PC-3 (cell line): ENCODE data around the gene LEP. TPM values are rescaled to one million over a fixed set of nuclear protein-coding genes. Genes with fewer than 3 reads are reported as not detected.
"Not testable (repeated sequence)": the region's sequence is repeated elsewhere in the genome, so short reads cannot be mapped to it uniquely, and the experiment has no call there.

Experiments
- ATAC-seq: fragments of 200-7000 bp; cut with Tn5 transposase; 2 replicates; pipeline ENCODE4 v1.9.1; 2020; ENCODE audit warnings: mild to moderate bottlenecking, moderate library complexity
- BruUV-seq: library from RNA; stranded (reverse); fragments of 400-500 nt; replicated peaks from 2 replicates; lab custom pipeline; 2021; lab: Mats Ljungman, UMichigan
- CTCF ChIA-PET: fragments of 300-600 bp; sonication (Branson Sonifier 250); formaldehyde crosslinking; loops from one replicate; lab custom pipeline; 2022; ENCODE audit warnings: antibody characterized with exemption; lab: Charles Lee
- POLR2A ChIA-PET: fragments of 300-600 bp; sonication (Branson Sonifier 250); formaldehyde crosslinking; loops from one replicate; lab custom pipeline; 2022; ENCODE audit warnings: antibody characterized with exemption; ENCODE audit not compliant: unreplicated experiment; lab: Charles Lee
- DNase-seq: peaks from one replicate; pipeline ENCODE4 v3.0.0-alpha.2; 2015
- H2AFZ ChIP-seq: fragments of 300-600 bp; sonication (generic); 2 replicates; pipeline ENCODE4 v1.6.0; 2016; ENCODE audit warnings: antibody characterized with exemption, low read length
- H3F3A ChIP-seq: fragments of 300-600 bp; sonication (generic); one replicate; pipeline ENCODE4 v1.6.0; 2017; ENCODE audit warnings: antibody characterized with exemption, low read length, control low read depth, mild to moderate bottlenecking; ENCODE audit not compliant: unreplicated experiment
- H3K27ac ChIP-seq: fragments of 300-600 bp; sonication (generic); 2 replicates; pipeline ENCODE4 v1.5.1; 2016; ENCODE audit warnings: mild to moderate bottlenecking, low read length
- H3K27me3 ChIP-seq: fragments of 300-600 bp; sonication (generic); 2 replicates; pipeline ENCODE4 v1.6.1; 2016; ENCODE audit warnings: low read length, mixed read lengths
- H3K36me3 ChIP-seq: fragments of 300-600 bp; sonication (generic); 2 replicates; pipeline ENCODE4 v1.6.1; 2016; ENCODE audit warnings: low read depth, mixed run types, low read length, mixed read lengths
- H3K4me1 ChIP-seq: fragments of 300-600 bp; sonication (generic); 2 replicates; pipeline ENCODE4 v1.5.1; 2016; ENCODE audit warnings: low read length; ENCODE audit not compliant: insufficient read depth
- H3K4me2 ChIP-seq: fragments of 300-600 bp; sonication (generic); 2 replicates; pipeline ENCODE4 v1.6.0; 2016; ENCODE audit warnings: low read length
- H3K4me3 ChIP-seq: fragments of 300-600 bp; sonication (generic); 2 replicates; pipeline ENCODE4 v1.5.1; 2016; ENCODE audit warnings: mild to moderate bottlenecking, low read length, mixed read lengths
- H3K79me2 ChIP-seq: fragments of 300-600 bp; sonication (generic); 2 replicates; pipeline ENCODE4 v1.6.1; 2017; ENCODE audit warnings: low read length, mixed read lengths
- H3K9ac ChIP-seq: fragments of 300-600 bp; sonication (generic); 2 replicates; pipeline ENCODE4 v1.6.0; 2016; ENCODE audit warnings: mild to moderate bottlenecking, low read length
- H3K9me2 ChIP-seq: fragments of 300-600 bp; sonication (generic); replicated peaks from 2 replicates; pipeline ENCODE4 v1.6.1; 2016; ENCODE audit warnings: mixed run types, low read length, mixed read lengths
- H3K9me3 ChIP-seq: fragments of 300-600 bp; sonication (generic); 2 replicates; pipeline ENCODE4 v1.6.1; 2016; ENCODE audit warnings: low read length, mixed read lengths
- H4K20me1 ChIP-seq: fragments of 300-600 bp; sonication (generic); 2 replicates; pipeline ENCODE4 v1.6.1; 2016; ENCODE audit warnings: low read length, mixed read lengths
- EZH2 ChIP-seq: fragments of 300-600 bp; sonication (generic); IDR thresholded peaks from one replicate; pipeline ENCODE4 v1.6.1; 2017; ENCODE audit warnings: antibody characterized with exemption, mild to moderate bottlenecking, low read length; ENCODE audit not compliant: unreplicated experiment
- EZH2phosphoT487 ChIP-seq: fragments of 300-600 bp; sonication (generic); IDR thresholded peaks from 2 replicates; pipeline ENCODE4 v1.6.1; 2018; ENCODE audit warnings: mild to moderate bottlenecking, antibody characterized with exemption, low read length, borderline replicate concordance
- intact Hi-C: fragments of 100-400 bp; cut with micrococcal nuclease; formaldehyde crosslinking; loops from 2 replicates; pipeline ENCODE4 v1.9.0; 2023
- total RNA-seq: library from RNA; depleted of rRNA; stranded (reverse); fragments of >200 nt; gene quantifications from 2 replicates; pipeline ENCODE4 v1.2.3, GENCODE V29; 2014
- TF ChIP-seq, protein P1 (sequence below): fragments of 300-600 bp; sonication (generic); conservative IDR thresholded peaks from 2 replicates; pipeline ENCODE4 v1.5.1; 2017; ENCODE audit warnings: antibody characterized with exemption, low read depth, mild to moderate bottlenecking, low read length

The LEP gene
- total RNA-seq, 1 experiment from 2014 or later, result not detected

DNA sequence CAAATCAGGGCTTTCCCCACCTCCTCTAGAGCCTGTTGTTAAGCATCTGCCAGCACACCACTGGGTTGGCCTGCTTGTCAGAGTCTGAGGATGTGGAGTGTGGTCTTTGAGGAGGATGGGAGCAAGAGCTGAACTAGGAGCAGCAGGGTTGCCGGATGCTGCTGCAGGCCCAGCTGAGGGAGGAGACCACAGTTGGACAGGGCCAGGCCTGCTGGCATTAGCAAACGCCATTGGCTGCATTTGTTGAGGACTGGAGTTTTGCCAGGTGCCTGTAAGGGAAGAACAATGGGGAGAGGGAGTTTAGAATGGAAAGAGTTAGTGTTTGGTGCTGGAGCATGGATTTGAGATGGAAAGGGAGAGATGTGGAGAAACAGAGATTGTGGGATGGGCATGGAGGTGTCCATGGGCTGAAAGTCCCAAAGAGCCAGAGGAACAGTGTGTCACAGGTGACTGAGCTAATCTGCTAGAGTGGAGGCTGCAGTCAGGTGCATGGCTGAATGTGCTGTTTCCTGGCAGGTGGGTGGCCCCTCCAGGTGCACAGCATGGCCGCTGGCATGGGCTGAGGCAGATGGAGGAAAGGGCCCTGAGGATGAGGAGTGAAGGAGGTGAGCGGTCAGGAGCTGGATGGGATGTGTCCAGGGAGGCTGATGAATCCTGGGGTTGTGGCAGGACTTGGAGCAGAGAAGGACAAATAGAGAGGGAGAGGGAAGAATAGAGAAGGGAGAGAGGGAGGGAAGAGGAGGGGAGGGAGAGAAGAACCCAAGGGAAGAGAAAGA, 40.7 kb downstream of the LEP start:
- H2AFZ ChIP-seq, result no peak overlapping the region
- H3K9me3 ChIP-seq, result no peaks in the 10 kb centered on the region
- ChIA-PET CTCF (no interaction called here), POLR2A (no interaction called here)
- H3K4me2 ChIP-seq, result no peak overlapping the region
- H3K36me3 ChIP-seq, result no peaks in the 10 kb centered on the region
- no peaks in the 10 kb centered on the region for H4K20me1 ChIP-seq
- no peak overlapping the region for H3K9ac ChIP-seq
- BruUV-seq, result no TSS peak
- no peak overlapping the region for H3K27ac ChIP-seq
- intact Hi-C loops, result no loop called here
- H3K79me2 ChIP-seq, result no peaks in the 10 kb centered on the region
- DNase-seq, result no peak
- ATAC-seq, result no peak
- no peak for TF ChIP-seq EZH2phosphoT487
- TF ChIP-seq EZH2, result no peak
- TF ChIP-seq, protein P1, sequence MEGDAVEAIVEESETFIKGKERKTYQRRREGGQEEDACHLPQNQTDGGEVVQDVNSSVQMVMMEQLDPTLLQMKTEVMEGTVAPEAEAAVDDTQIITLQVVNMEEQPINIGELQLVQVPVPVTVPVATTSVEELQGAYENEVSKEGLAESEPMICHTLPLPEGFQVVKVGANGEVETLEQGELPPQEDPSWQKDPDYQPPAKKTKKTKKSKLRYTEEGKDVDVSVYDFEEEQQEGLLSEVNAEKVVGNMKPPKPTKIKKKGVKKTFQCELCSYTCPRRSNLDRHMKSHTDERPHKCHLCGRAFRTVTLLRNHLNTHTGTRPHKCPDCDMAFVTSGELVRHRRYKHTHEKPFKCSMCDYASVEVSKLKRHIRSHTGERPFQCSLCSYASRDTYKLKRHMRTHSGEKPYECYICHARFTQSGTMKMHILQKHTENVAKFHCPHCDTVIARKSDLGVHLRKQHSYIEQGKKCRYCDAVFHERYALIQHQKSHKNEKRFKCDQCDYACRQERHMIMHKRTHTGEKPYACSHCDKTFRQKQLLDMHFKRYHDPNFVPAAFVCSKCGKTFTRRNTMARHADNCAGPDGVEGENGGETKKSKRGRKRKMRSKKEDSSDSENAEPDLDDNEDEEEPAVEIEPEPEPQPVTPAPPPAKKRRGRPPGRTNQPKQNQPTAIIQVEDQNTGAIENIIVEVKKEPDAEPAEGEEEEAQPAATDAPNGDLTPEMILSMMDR, result no peak
- no peaks in the 10 kb centered on the region for H3K27me3 ChIP-seq
- no peak overlapping the region for H3K4me3 ChIP-seq
- no peaks in the 10 kb centered on the region for H3K4me1 ChIP-seq
- no peaks in the 10 kb centered on the region for H3K9me2 ChIP-seq
- no peaks in the 10 kb centered on the region for H3F3A ChIP-seq

DNA sequence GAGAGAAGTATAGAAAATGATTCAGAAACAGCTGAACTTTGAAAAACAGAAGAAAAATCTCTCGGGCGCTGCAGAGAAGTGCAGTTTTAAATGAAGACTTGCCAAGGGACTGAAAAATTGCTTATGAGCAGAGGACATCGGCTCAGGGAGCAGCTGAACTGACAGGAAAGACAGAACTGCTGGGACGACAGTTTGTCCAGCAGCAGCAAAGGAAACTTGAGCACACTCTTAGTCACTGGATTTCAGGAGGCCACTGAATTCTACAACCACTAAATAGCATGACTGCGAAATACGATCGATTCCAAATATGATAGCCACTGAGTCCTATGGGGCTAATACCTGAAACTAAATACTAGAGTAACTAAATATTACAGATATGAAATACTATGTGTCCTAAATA, 43.0 kb downstream of the LEP start:
- Histone ChIP-seq H3K4me1 (no peaks in the 10 kb centered on the region), H3K9me3 (no peaks in the 10 kb centered on the region), H2AFZ (no peak overlapping the region), H3K36me3 (no peaks in the 10 kb centered on the region), H3K27me3 (no peaks in the 10 kb centered on the region), H3K4me2 (no peak overlapping the region), H3K9ac (no peak overlapping the region), H3K27ac (no peak overlapping the region), H4K20me1 (no peaks in the 10 kb centered on the region), H3K9me2 (no peaks in the 10 kb centered on the region), H3F3A (no peaks in the 10 kb centered on the region), H3K79me2 (no peaks in the 10 kb centered on the region), H3K4me3 (no peak overlapping the region)
- BruUV-seq, result no TSS peak
- intact Hi-C loops, result no loop called here
- ChIA-PET POLR2A (no interaction called here), CTCF (no interaction called here)
- TF ChIP-seq, protein P1, result no peak
- TF ChIP-seq EZH2phosphoT487 (no peak), EZH2 (no peak)
- ATAC-seq (no peak), DNase-seq (no peak)

DNA sequence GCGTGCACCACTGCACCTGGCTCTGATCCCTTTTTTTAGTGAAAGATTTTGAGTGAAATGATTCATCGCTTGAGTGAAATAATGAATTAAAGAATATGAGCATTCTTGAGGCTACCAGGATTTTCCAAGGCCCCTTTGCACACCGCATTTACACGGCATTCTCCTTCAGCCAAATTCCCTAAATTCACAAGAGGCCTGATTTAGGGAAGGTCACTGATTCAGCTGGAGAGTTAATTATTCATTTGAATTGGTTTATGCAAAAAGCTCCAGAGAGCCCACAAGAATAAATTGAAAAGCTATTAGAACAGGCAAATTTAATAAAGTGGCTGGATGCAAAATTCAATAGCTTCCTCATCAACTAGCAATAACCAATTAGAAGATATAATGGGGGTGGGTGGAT, 46.5 kb downstream of the LEP start:
- ChIA-PET POLR2A (no interaction called here), CTCF (no interaction called here)
- Histone ChIP-seq H3K9me2 (no peaks in the 10 kb centered on the region), H3K27ac (no peak overlapping the region), H3F3A (no peaks in the 10 kb centered on the region), H3K79me2 (no peaks in the 10 kb centered on the region), H3K4me3 (no peak overlapping the region), H3K36me3 (no peaks in the 10 kb centered on the region), H3K9me3 (no peaks in the 10 kb centered on the region), H3K27me3 (no peaks in the 10 kb centered on the region), H2AFZ (no peak overlapping the region), H3K9ac (no peak overlapping the region), H3K4me2 (no peak overlapping the region), H4K20me1 (no peaks in the 10 kb centered on the region), H3K4me1 (no peaks in the 10 kb centered on the region)
- TF ChIP-seq, protein P1, result no peak
- TF ChIP-seq EZH2, result no peak
- TF ChIP-seq EZH2phosphoT487, result no peak
- DNase-seq (no peak), ATAC-seq (no peak)
- intact Hi-C loops, result no loop called here
- BruUV-seq, result no TSS peak

GRCh38 chr7:128298004-128298403, 56.9 kb downstream of the LEP start:
- CTCF ChIA-PET, result not testable (repeated sequence)

More at GRCh38 chr7:128298004-128298403, 56.9 kb downstream of the LEP start:
- DNase-seq, H3K27me3 ChIP-seq, POLR2A ChIA-PET, H3K36me3 ChIP-seq, H3K79me2 ChIP-seq, H2AFZ ChIP-seq, H3K9ac ChIP-seq, H3K9me3 ChIP-seq, H3K4me2 ChIP-seq, H3K4me1 ChIP-seq, H3K9me2 ChIP-seq, H4K20me1 ChIP-seq, intact Hi-C loops, H3K4me3 ChIP-seq, H3K27ac ChIP-seq, ATAC-seq, H3F3A ChIP-seq, BruUV-seq: not testable (repeated sequence)
